Keratinocyte (primary cell): ENCODE results near the gene LRRFIP2.

Source experiments
- EZH2 ChIP-seq: IDR thresholded peaks from one replicate; pipeline ENCODE4 v1.6.1; 2012; ENCODE audit warnings: inconsistent platforms, mild to moderate bottlenecking, low read length, moderate library complexity
- TF ChIP-seq, protein P1 (sequence below), 3 experiments: IDR thresholded peaks in 1 of 3; conservative IDR thresholded peaks in 1 of 3; optimal IDR thresholded peaks in 1 of 3; 2 replicates in 2 of 3; 3 replicates in 1 of 3; pipeline versions ENCODE3 to v1.5.1; 2011; ENCODE audit warnings: low read length in 3 of 3, mild to moderate bottlenecking in 3 of 3, moderate library complexity in 2 of 3, control low read depth in 1 of 3, inconsistent platforms in 1 of 3; ENCODE audit not compliant: insufficient read depth in 2 of 3; ENCODE audit errors: extremely low read depth in 1 of 3

DNA sequence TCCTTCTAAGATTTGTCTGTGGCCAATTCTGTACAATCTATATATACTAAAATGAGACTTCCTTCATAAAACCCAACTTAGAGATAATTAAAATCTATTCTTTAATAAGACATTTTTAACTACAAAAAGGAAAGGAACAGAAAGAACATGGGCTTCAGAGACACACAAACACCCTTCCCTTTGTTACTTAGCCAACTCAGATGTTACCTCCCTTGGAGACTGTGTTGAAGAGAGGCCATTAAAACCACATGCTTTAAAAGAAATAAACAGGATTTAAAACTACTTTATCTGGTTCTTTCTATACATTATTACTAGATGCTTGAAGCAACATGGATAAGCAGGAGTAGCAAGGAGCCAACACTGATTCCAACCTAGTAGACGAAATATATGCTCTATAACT is 42.0 kb downstream of the LRRFIP2 start:
- TF ChIP-seq, protein P1, sequence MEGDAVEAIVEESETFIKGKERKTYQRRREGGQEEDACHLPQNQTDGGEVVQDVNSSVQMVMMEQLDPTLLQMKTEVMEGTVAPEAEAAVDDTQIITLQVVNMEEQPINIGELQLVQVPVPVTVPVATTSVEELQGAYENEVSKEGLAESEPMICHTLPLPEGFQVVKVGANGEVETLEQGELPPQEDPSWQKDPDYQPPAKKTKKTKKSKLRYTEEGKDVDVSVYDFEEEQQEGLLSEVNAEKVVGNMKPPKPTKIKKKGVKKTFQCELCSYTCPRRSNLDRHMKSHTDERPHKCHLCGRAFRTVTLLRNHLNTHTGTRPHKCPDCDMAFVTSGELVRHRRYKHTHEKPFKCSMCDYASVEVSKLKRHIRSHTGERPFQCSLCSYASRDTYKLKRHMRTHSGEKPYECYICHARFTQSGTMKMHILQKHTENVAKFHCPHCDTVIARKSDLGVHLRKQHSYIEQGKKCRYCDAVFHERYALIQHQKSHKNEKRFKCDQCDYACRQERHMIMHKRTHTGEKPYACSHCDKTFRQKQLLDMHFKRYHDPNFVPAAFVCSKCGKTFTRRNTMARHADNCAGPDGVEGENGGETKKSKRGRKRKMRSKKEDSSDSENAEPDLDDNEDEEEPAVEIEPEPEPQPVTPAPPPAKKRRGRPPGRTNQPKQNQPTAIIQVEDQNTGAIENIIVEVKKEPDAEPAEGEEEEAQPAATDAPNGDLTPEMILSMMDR (optimal IDR thresholded peaks at IDR 0.05 in 1 of 3, IDR thresholded peaks at IDR 0.05 in 1 of 3, conservative IDR thresholded peaks at IDR 0.05 in 1 of 3; ENCODE audit: extremely low read depth in 1 of 3, insufficient read depth in 2 of 3, low read length in 3 of 3): no peak
- no peak for TF ChIP-seq EZH2
